SK-N-SH treated with all-trans-retinoic acid at 6 μM for 48 hours (cell line): ENCODE results near the gene FOXN4.

Source experiments
- ATAC-seq: fragments of 200-7000 bp; cut with Tn5 transposase; 3 replicates; pipeline ENCODE4 v1.9.1; 2020; ENCODE audit warnings: mild to moderate bottlenecking, moderate library complexity
- BACH2 ChIP-seq: fragments of 250-450 bp; sonication (Bioruptor Pico); IDR thresholded peaks from 2 replicates; pipeline ENCODE4 v1.9.0; 2021; ENCODE audit warnings: mild to moderate bottlenecking, borderline replicate concordance
- CREB5 ChIP-seq: fragments of 250-450 bp; sonication (Bioruptor Pico); IDR thresholded peaks from 2 replicates; pipeline ENCODE4 v1.5.1; 2020; ENCODE audit warnings: low read depth, mild to moderate bottlenecking, moderate library complexity
- CSDC2 ChIP-seq: fragments of 250-450 bp; sonication (Bioruptor Pico); IDR thresholded peaks from 2 replicates; pipeline ENCODE4 v1.5.0; 2020; ENCODE audit warnings: mild to moderate bottlenecking, moderate library complexity
- CSRNP3 ChIP-seq: fragments of 250-450 bp; sonication (Bioruptor Pico); IDR thresholded peaks from 2 replicates; pipeline ENCODE4 v1.5.1; 2021; ENCODE audit warnings: mild to moderate bottlenecking, moderate library complexity
- ESRRG ChIP-seq: fragments of 250-450 bp; sonication (Bioruptor Pico); IDR thresholded peaks from 2 replicates; pipeline ENCODE4 v1.6.1; 2021; ENCODE audit warnings: mild to moderate bottlenecking
- ISL1 ChIP-seq: fragments of 250-450 bp; sonication (Bioruptor Pico); IDR thresholded peaks from 2 replicates; pipeline ENCODE4 v2.1.2; 2022; ENCODE audit warnings: mild to moderate bottlenecking, moderate library complexity
- OSR1 ChIP-seq: fragments of 250-450 bp; sonication (Bioruptor Pico); IDR thresholded peaks from 2 replicates; pipeline ENCODE4 v1.8.0; 2022; ENCODE audit warnings: moderate library complexity, mild to moderate bottlenecking, inconsistent platforms
- PATZ1 ChIP-seq: fragments of 250-450 bp; sonication (Bioruptor Pico); IDR thresholded peaks from 2 replicates; pipeline ENCODE4 v1.8.0; 2020; ENCODE audit warnings: mild to moderate bottlenecking, moderate library complexity, borderline replicate concordance
- POU6F1 ChIP-seq: fragments of 250-450 bp; sonication (Bioruptor Pico); IDR thresholded peaks from 2 replicates; pipeline ENCODE4 v1.8.0; 2021; ENCODE audit warnings: low read depth, mild to moderate bottlenecking, moderate library complexity, borderline replicate concordance
- RARB ChIP-seq: fragments of 250-450 bp; sonication (Bioruptor Pico); IDR thresholded peaks from 2 replicates; pipeline ENCODE4 v1.8.0; 2021; ENCODE audit warnings: mild to moderate bottlenecking, moderate library complexity
- TCF4 ChIP-seq: fragments of 250-450 bp; sonication (Bioruptor Pico); IDR thresholded peaks from 2 replicates; pipeline ENCODE4 v1.8.0; 2021; ENCODE audit warnings: mild to moderate bottlenecking, moderate library complexity, borderline replicate concordance
- TOX ChIP-seq: fragments of 250-450 bp; sonication (Bioruptor Pico); IDR thresholded peaks from 2 replicates; pipeline ENCODE4 v1.8.0; 2021; ENCODE audit warnings: mild to moderate bottlenecking, moderate library complexity, borderline replicate concordance
- TSHZ2 ChIP-seq: fragments of 250-450 bp; sonication (Bioruptor Pico); IDR thresholded peaks from 2 replicates; pipeline ENCODE4 v1.5.0; 2020; ENCODE audit warnings: mild to moderate bottlenecking, moderate library complexity
- ZC3H10 ChIP-seq: fragments of 250-450 bp; sonication (Bioruptor Pico); IDR thresholded peaks from 2 replicates; pipeline ENCODE4 v1.5.1; 2021; ENCODE audit warnings: mild to moderate bottlenecking, moderate library complexity
- ZFP3 ChIP-seq: fragments of 250-450 bp; sonication (Bioruptor Pico); IDR thresholded peaks from 2 replicates; pipeline ENCODE4 v1.5.0; 2020; ENCODE audit warnings: mild to moderate bottlenecking, moderate library complexity
- ZFP30 ChIP-seq: fragments of 450-650 bp; formaldehyde crosslinking; IDR thresholded peaks from 2 replicates; pipeline ENCODE4 v1.5.0; 2022; ENCODE audit warnings: mild to moderate bottlenecking, moderate library complexity
- ZNF565 ChIP-seq: fragments of 450-650 bp; formaldehyde crosslinking; conservative IDR thresholded peaks from 2 replicates; pipeline ENCODE4 v1.5.0; 2020; ENCODE audit warnings: low read depth, mild to moderate bottlenecking, moderate library complexity
- ZNF70 ChIP-seq: fragments of 450-650 bp; formaldehyde crosslinking; IDR thresholded peaks from 2 replicates; pipeline ENCODE4 v1.5.0; 2020; ENCODE audit warnings: mild to moderate bottlenecking, moderate library complexity
- ZNF8 ChIP-seq: fragments of 450-650 bp; formaldehyde crosslinking; IDR thresholded peaks from 2 replicates; pipeline ENCODE4 v1.5.0; 2020; ENCODE audit warnings: mild to moderate bottlenecking, moderate library complexity

FOXN4 gene

GRCh38 chr12:109263439-109263838 is 45.6 kb downstream of the FOXN4 start:
- TF ChIP-seq ZNF565 (CRISPR knock-in tag) (no peak), OSR1 (CRISPR knock-in tag) (no peak), CREB5 (no peak), CSDC2 (CRISPR knock-in tag) (no peak)
- ATAC-seq = no peak

GRCh38 chr12:109261939-109262338 is 47.1 kb downstream of the FOXN4 start:
- ATAC-seq = no peak
- TF ChIP-seq CREB5 = no peak
- no peak for TF ChIP-seq TCF4 (CRISPR knock-in tag)
- TF ChIP-seq ZNF8 (CRISPR knock-in tag) = no peak
- TF ChIP-seq ESRRG (CRISPR knock-in tag) = no peak
- no peak for TF ChIP-seq RARB (CRISPR knock-in tag)
- TF ChIP-seq TOX = no peak
- no peak for TF ChIP-seq ZFP30 (CRISPR knock-in tag)
- no peak for TF ChIP-seq BACH2 (CRISPR knock-in tag)
- TF ChIP-seq ZNF565 (CRISPR knock-in tag) = no peak
- no peak for TF ChIP-seq CSRNP3 (CRISPR knock-in tag)
- no peak for TF ChIP-seq ZNF70
- no peak for TF ChIP-seq POU6F1 (CRISPR knock-in tag)
- no peak for TF ChIP-seq ZFP3
- no peak for TF ChIP-seq CSDC2 (CRISPR knock-in tag)
- no peak for TF ChIP-seq OSR1 (CRISPR knock-in tag)

GRCh38 chr12:109261087-109261486 is 48.0 kb downstream of the FOXN4 start:
- no peak for ATAC-seq
- TF ChIP-seq TOX = no peak
- TF ChIP-seq POU6F1 (CRISPR knock-in tag) = no peak
- TF ChIP-seq BACH2 (CRISPR knock-in tag) = no peak
- no peak for TF ChIP-seq TCF4 (CRISPR knock-in tag)
- TF ChIP-seq ZNF70 = no peak
- TF ChIP-seq ZC3H10 (CRISPR knock-in tag) = no peak
- no peak for TF ChIP-seq ZFP30 (CRISPR knock-in tag)
- TF ChIP-seq TSHZ2 (CRISPR knock-in tag) = no peak
- no peak for TF ChIP-seq CSRNP3 (CRISPR knock-in tag)
- no peak for TF ChIP-seq CSDC2 (CRISPR knock-in tag)
- TF ChIP-seq ZNF565 (CRISPR knock-in tag) = no peak
- TF ChIP-seq OSR1 (CRISPR knock-in tag) = no peak
- no peak for TF ChIP-seq ZNF8 (CRISPR knock-in tag)
- no peak for TF ChIP-seq ZFP3
- TF ChIP-seq ISL1 (CRISPR knock-in tag) = no peak
- no peak for TF ChIP-seq CREB5
- TF ChIP-seq PATZ1 (CRISPR knock-in tag) = no peak
